ENCODE results near the gene MPPE1. TPM values are rescaled to one million over a fixed set of nuclear protein-coding genes. Genes with fewer than 3 reads are reported as not detected.

The MPPE1 gene
- total RNA-seq, 4 donors from 2014 or later = 10.9 to 30.2 (median 24.4) TPM

DNA sequence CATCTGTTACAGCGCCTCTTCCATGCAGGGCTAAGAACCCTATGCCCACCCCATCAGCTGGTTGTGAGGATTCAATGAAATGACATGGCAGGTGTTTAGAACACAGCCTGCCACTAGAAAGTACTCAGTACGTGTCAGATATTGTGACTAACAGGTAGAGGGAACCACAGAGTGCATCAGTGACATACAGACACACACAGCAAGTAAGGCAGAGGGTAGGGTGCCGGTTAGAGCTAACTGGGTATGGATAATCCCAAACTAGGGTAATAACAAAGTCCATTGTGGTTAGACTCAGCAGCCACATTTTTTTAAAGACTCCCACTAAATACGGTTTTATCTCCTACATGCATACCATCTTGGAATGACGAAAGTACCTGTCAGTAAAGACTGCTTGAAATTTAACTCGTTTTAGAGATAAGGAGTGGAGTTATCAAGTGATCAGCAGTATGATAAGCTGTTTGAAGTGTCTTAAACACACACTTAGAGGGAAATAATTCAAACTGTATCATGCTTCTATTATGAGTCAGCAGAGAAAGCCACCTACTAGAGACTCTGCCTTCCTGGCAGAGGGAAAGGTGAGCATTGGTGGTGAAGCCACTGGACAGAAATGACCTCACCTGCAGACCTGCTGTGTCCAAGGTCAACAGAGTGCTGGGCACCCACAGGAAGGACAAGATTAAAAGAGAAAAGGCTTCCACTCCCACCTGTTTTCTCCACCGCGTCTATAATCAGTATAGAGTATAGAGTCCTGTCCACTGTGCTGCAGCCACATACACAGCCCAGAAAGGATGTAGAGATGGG is 20.6 kb downstream of the MPPE1 start:
- Histone ChIP-seq H3K27ac (replicated peaks in 1 of 4) (no peak overlapping the region), H3K36me3 (peaks cover 44 to 95% (median 81%) of the 10 kb centered on the region in 4 donors), H3K4me3 (no peak overlapping the region), H3K4me1 (no peaks in the 10 kb centered on the region), H3K27me3 (no peaks in the 10 kb centered on the region), H3K9me3 (no peaks in the 10 kb centered on the region)
- DNase-seq (ENCODE audit: extremely low spot score) = no peak
- intact Hi-C loops (cut with DNase I) = no loop called here
- TF ChIP-seq, protein P1, sequence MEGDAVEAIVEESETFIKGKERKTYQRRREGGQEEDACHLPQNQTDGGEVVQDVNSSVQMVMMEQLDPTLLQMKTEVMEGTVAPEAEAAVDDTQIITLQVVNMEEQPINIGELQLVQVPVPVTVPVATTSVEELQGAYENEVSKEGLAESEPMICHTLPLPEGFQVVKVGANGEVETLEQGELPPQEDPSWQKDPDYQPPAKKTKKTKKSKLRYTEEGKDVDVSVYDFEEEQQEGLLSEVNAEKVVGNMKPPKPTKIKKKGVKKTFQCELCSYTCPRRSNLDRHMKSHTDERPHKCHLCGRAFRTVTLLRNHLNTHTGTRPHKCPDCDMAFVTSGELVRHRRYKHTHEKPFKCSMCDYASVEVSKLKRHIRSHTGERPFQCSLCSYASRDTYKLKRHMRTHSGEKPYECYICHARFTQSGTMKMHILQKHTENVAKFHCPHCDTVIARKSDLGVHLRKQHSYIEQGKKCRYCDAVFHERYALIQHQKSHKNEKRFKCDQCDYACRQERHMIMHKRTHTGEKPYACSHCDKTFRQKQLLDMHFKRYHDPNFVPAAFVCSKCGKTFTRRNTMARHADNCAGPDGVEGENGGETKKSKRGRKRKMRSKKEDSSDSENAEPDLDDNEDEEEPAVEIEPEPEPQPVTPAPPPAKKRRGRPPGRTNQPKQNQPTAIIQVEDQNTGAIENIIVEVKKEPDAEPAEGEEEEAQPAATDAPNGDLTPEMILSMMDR (IDR thresholded peaks at IDR 0.05) = no peak
- TF ChIP-seq EP300 (IDR thresholded peaks at IDR 0.05) (no peak), POLR2A (IDR thresholded peaks at IDR 0.05; ENCODE audit: low read depth) (no peak), POLR2AphosphoS5 (IDR thresholded peaks at IDR 0.05) (no peak)
- WGBS = 81% methylated on average over 8 of the region's 8 CpGs

DNA sequence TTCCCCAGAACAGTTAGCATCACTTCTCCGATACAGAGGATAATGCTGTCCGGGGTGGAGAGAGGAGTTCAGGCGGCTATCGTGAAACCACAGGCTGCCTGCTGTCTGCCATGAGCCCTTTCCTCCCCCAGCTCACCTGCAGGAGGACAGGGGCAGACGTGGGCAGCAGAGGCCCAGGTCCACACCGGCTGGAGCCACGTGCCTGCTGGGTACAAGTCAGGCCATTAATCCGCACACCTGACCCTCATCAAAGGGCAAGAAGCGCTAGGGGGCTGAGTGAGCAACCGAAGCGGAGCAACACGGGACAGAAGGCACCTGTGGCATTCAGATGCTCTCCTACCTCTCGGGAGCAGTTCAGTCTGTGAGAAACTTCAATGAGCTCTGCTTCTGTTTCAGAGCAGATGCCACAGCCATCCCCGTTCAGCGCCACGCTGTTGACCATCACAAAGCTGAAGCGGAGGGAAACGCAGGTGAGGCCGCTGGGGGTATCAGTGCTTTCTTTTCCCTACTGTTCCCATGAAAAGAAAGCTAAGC is 21.5 kb downstream of the MPPE1 start:
- H3K4me3 ChIP-seq = no peak overlapping the region
- DNase-seq (ENCODE audit: extremely low spot score) = no peak
- 84% methylated on average over 16 of the region's 19 CpGs for WGBS
- no peak overlapping the region for H3K27ac ChIP-seq (replicated peaks in 1 of 4)
- no peaks in the 10 kb centered on the region for H3K4me1 ChIP-seq
- peaks cover 47 to 95% (median 79%) of the 10 kb centered on the region in 4 donors for H3K36me3 ChIP-seq
- no peak for TF ChIP-seq POLR2AphosphoS5 (IDR thresholded peaks at IDR 0.05)
- TF ChIP-seq POLR2A (IDR thresholded peaks at IDR 0.05; ENCODE audit: low read depth) = no peak
- no peak for TF ChIP-seq EP300 (IDR thresholded peaks at IDR 0.05)
- TF ChIP-seq, protein P1 (IDR thresholded peaks at IDR 0.05) = no peak
- H3K9me3 ChIP-seq = no peaks in the 10 kb centered on the region
- intact Hi-C loops (cut with DNase I) = no loop called here
- no peaks in the 10 kb centered on the region for H3K27me3 ChIP-seq

GRCh38 chr18:11885278-11885947 is 22.7 kb downstream of the MPPE1 start:
- no peak for TF ChIP-seq POLR2AphosphoS5 (IDR thresholded peaks at IDR 0.05)
- no peak for TF ChIP-seq POLR2A (IDR thresholded peaks at IDR 0.05; ENCODE audit: low read depth)
- no peak for TF ChIP-seq EP300 (IDR thresholded peaks at IDR 0.05)
- TF ChIP-seq, protein P1 (IDR thresholded peaks at IDR 0.05) = no peak
- Histone ChIP-seq H3K36me3 (peaks cover 46 to 95% (median 79%) of the 10 kb centered on the region in 4 donors), H3K4me1 (no peaks in the 10 kb centered on the region), H3K27me3 (no peaks in the 10 kb centered on the region), H3K27ac (replicated peaks in 1 of 4) (no peak overlapping the region), H3K4me3 (no peak overlapping the region), H3K9me3 (no peaks in the 10 kb centered on the region)
- no peak for DNase-seq (ENCODE audit: extremely low spot score)
- intact Hi-C loops (cut with DNase I) = no loop called here
- WGBS = 68% methylated on average over 22 of the region's 22 CpGs

DNA sequence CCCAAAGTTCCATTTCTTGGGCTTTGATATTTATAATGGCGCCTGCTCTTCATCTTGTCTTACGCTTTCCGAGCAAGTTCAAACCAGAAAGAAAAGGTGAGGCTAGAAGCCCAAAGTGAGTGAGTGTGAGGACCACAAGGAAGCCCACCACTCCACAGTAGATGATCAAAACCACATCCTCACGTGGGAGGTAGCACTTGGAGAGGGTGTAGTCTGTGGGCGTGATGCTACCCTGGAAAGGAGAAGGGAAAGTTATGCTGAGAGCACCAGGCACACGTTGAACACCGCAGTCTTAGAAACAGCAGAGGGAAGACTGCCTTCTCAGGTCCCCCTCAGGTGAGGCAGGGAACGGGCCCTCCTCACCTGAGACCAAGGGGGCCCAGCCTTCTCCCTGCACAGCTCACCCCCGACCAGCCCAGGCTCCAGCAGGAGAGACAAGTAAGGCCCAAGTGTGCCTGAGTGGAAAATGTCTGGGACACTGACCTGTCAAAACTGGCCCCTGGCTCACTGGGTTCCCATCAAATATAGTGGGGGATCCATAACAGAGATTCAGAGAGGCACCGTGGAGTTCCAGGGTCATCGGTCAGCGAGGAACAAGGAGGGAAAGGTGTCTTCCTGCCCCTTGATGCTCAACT is 23.6 kb downstream of the MPPE1 start:
- no peaks in the 10 kb centered on the region for H3K27me3 ChIP-seq
- no peaks in the 10 kb centered on the region for H3K4me1 ChIP-seq
- 88% methylated on average over 11 of the region's 12 CpGs for WGBS
- H3K9me3 ChIP-seq = no peaks in the 10 kb centered on the region
- no peak overlapping the region for H3K27ac ChIP-seq (replicated peaks in 1 of 4)
- no peak for DNase-seq (ENCODE audit: extremely low spot score)
- intact Hi-C loops (cut with DNase I) = no loop called here
- H3K36me3 ChIP-seq = peaks cover 40 to 88% (median 70%) of the 10 kb centered on the region in 4 donors
- TF ChIP-seq POLR2AphosphoS5 (IDR thresholded peaks at IDR 0.05) (no peak), POLR2A (IDR thresholded peaks at IDR 0.05; ENCODE audit: low read depth) (no peak), EP300 (IDR thresholded peaks at IDR 0.05) (no peak)
- TF ChIP-seq, protein P1 (IDR thresholded peaks at IDR 0.05) = no peak
- H3K4me3 ChIP-seq = no peak overlapping the region

Measured in esophagus muscularis mucosa (tissue), 4 donors.